Measurements from ENCODE around the gene VNN1.
"Not testable (repeated sequence)": the region's sequence is repeated elsewhere in the genome, so short reads cannot be mapped to it uniquely, and the experiment has no call there.

The VNN1 gene

GRCh38 chr6:132719736-132720448 lies 6.0 kb upstream of the VNN1 start:
- no peak for DNase-seq

- no peak for DNase-seq
Measured at GRCh38 chr6:132715881-132716637, 2.2 kb upstream of the VNN1 start.

GRCh38 chr6:132715204-132715603 lies 1.3 kb upstream of the VNN1 start:
- DNase-seq, result no peak

- DNase-seq, result no peak
Measured at GRCh38 chr6:132714160-132714559, 305 bp upstream of the VNN1 start.

- no peak for DNase-seq
Measured at GRCh38 chr6:132712366-132712765, 1.5 kb downstream of the VNN1 start.

- no peak for DNase-seq
Measured at GRCh38 chr6:132708771-132709170, 5.1 kb downstream of the VNN1 start.

GRCh38 chr6:132708002-132708401 lies 5.9 kb downstream of the VNN1 start:
- DNase-seq, result no peak

GRCh38 chr6:132706756-132707155 lies 7.1 kb downstream of the VNN1 start:
- DNase-seq, result not testable (repeated sequence)

GRCh38 chr6:132703936-132704335 lies 9.9 kb downstream of the VNN1 start:
- DNase-seq, result no peak

- no peak for DNase-seq
Measured at GRCh38 chr6:132698608-132699007, 15.2 kb downstream of the VNN1 start.

GRCh38 chr6:132695773-132696172 lies 18.1 kb downstream of the VNN1 start:
- DNase-seq, result no peak

- no peak for DNase-seq
Measured at GRCh38 chr6:132693478-132693877, 20.4 kb downstream of the VNN1 start.

GRCh38 chr6:132690678-132691077 lies 23.2 kb downstream of the VNN1 start:
- DNase-seq, result no peak

GRCh38 chr6:132687306-132687705 lies 26.5 kb downstream of the VNN1 start:
- DNase-seq, result no peak

GRCh38 chr6:132686531-132686930 lies 27.3 kb downstream of the VNN1 start:
- no peak for DNase-seq

GRCh38 chr6:132685009-132685408 lies 28.8 kb downstream of the VNN1 start:
- no peak for DNase-seq

- DNase-seq, result no peak
Measured at GRCh38 chr6:132684272-132684671, 29.6 kb downstream of the VNN1 start.

- DNase-seq, result no peak
Measured at GRCh38 chr6:132683543-132683942, 30.3 kb downstream of the VNN1 start.

GRCh38 chr6:132679094-132679493 lies 34.8 kb downstream of the VNN1 start:
- DNase-seq, result not testable (repeated sequence)

GRCh38 chr6:132675749-132676148 lies 38.1 kb downstream of the VNN1 start:
- no peak for DNase-seq

GRCh38 chr6:132675002-132675401 lies 38.9 kb downstream of the VNN1 start:
- DNase-seq, result no peak

- no peak for DNase-seq
Measured at GRCh38 chr6:132673376-132674094, 40.3 kb downstream of the VNN1 start.

GRCh38 chr6:132671295-132671694 lies 42.6 kb downstream of the VNN1 start:
- DNase-seq, result no peak
